Stomach (tissue), 9 donors: ENCODE measurements around the gene SHOC2. TPM values are rescaled to one million over a fixed set of nuclear protein-coding genes. Genes with fewer than 3 reads are reported as not detected.

Source experiments
- DNase-seq, 2 donors: peaks; one replicate each; pipeline versions ENCODE4 v3.0.0 to v3.0.0-alpha.2; 2013 to 2019
- H3K27ac ChIP-seq, 5 donors: fragments of 200-600 bp in 4 of 5; sonication (generic) in 4 of 5; one replicate each; pipeline ENCODE4 v1.5.1; 2013 to 2019; ENCODE audit warnings: mild to moderate bottlenecking in 1 of 5, moderate library complexity in 1 of 5
- H3K27me3 ChIP-seq, 3 donors: fragments of 200-600 bp; sonication (generic); one replicate each; pipeline ENCODE4 v1.5.1; 2017 to 2019; ENCODE audit warnings: mixed run types in 1 of 3
- H3K36me3 ChIP-seq, 4 donors: fragments of 200-600 bp; sonication (generic); 1 replicate in 3 of 4; 2 replicates in 1 of 4; pipeline ENCODE4 v1.5.1; 2016 to 2019
- H3K4me1 ChIP-seq, 4 donors: fragments of 200-600 bp; sonication (generic); one replicate each; pipeline ENCODE4 v1.5.1; 2016 to 2019
- H3K4me3 ChIP-seq, 4 donors: fragments of 200-600 bp; sonication (generic) in 3 of 4; one replicate each; pipeline ENCODE4 v1.5.1; 2016 to 2019; ENCODE audit warnings: mild to moderate bottlenecking in 1 of 4
- H3K9me3 ChIP-seq, 4 donors: fragments of 200-600 bp; sonication (generic); one replicate each; pipeline ENCODE4 v1.5.1; 2016 to 2019
- CTCF ChIP-seq, 7 experiments: fragments of 450-650 bp in 4 of 7; fragments of 200-600 bp in 3 of 7; sonication (generic) in 3 of 7; IDR thresholded peaks; one replicate each; pipeline ENCODE4 v1.5.1; 2016 to 2019; ENCODE audit warnings: antibody characterized with exemption in 7 of 7, control low read depth in 2 of 7, mild to moderate bottlenecking in 1 of 7
- EP300 ChIP-seq: sonication (generic); formaldehyde crosslinking; IDR thresholded peaks from one replicate; pipeline ENCODE4 v1.6.1; 2017; ENCODE audit warnings: antibody characterized with exemption
- POLR2A ChIP-seq, 4 donors: fragments of 450-650 bp; IDR thresholded peaks; one replicate each; pipeline ENCODE4 v1.6.1; 2016; ENCODE audit warnings: antibody characterized with exemption in 4 of 4, control low read depth in 2 of 4, mild to moderate bottlenecking in 1 of 4, moderate library complexity in 1 of 4
- POLR2AphosphoS5 ChIP-seq, 3 donors: sonication (generic); formaldehyde crosslinking; IDR thresholded peaks; one replicate each; pipeline ENCODE4 v1.6.1; 2016; ENCODE audit warnings: antibody characterized with exemption in 3 of 3
- WGBS, 5 donors: extraction: QIAGEN DNeasy Blood & Tissue Kit in 3 of 5; methylation state at CpG; one replicate each; pipeline versions ENCODE4 v1.1.5 to v1.1.7; 2013 to 2018; 5-methylcytosine and 5-hydroxymethylcytosine counted together
- intact Hi-C: fragments of 100-400 bp; cut with DNase I; formaldehyde crosslinking; loops from one replicate; pipeline ENCODE4 v1.15.1; 2023; ENCODE audit warnings: low total_unique reads
- polyA plus RNA-seq, 3 donors: library from polyadenylated mRNA; stranded (reverse); fragments of 200-250 nt; gene quantifications; one replicate each; pipeline ENCODE4 v1.2.3, GENCODE V29; 2013
- total RNA-seq, 5 donors: library from RNA; depleted of rRNA; stranded (reverse); fragments of >200 nt; gene quantifications; one replicate each; pipeline versions ENCODE4 v1.1.0 to v1.2.3, GENCODE V29; 2014 to 2016
- donor health status: healthy with polysubstance abuse.
- donor health status: Bipolar disorder and iron deficiency.
- donor health status: healthy.

Gene SHOC2
- total and polyA plus RNA-seq, 8 donors = 13.2 to 550 (median 37.6) TPM

- TF ChIP-seq CTCF (IDR thresholded peaks at IDR 0.05) (no peak), POLR2A (IDR thresholded peaks at IDR 0.05) (no peak), POLR2AphosphoS5 (IDR thresholded peaks at IDR 0.05) (no peak)
These were observed 48.2 kb downstream of the SHOC2 start for GRCh38 chr10:110967645-110968044.

DNA sequence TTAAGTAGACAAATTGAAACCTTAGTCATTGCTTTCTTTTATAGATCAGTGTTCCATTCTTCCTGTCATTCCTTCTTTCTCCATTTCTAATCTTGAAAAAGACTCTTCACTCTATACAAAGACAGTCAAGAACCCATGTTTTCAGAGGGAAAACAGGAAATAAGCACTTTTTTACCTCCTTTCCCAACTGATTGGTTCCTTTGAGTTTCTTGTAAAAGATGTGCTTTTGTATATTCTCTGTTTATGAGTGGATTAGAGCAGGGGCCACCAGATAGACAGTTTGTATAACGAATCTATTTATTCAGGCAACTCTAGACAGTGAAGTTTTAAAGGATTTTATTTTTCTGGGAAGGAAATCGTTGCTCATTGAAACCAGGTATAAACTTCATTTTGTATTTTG, 49.8 kb downstream of the SHOC2 start:
- H3K27ac ChIP-seq = no peak overlapping the region
- no peak overlapping the region for H3K4me3 ChIP-seq
- no peaks in the 10 kb centered on the region for H3K9me3 ChIP-seq
- H3K27me3 ChIP-seq = no peaks in the 10 kb centered on the region
- H3K4me1 ChIP-seq = peaks cover 0 to 56% (median 28%) of the 10 kb centered on the region in 4 donors
- H3K36me3 ChIP-seq = peaks cover 0 to 3% (median 0%) of the 10 kb centered on the region in 4 donors
- no peak for TF ChIP-seq CTCF (IDR thresholded peaks at IDR 0.05)
- no peak for TF ChIP-seq POLR2AphosphoS5 (IDR thresholded peaks at IDR 0.05)
- no peak for TF ChIP-seq EP300
- no peak for TF ChIP-seq POLR2A (IDR thresholded peaks at IDR 0.05)
- WGBS, 5 donors = 71 to 85% (median 80%) methylated on average over 2 of the region's 2 CpGs
- no peak for DNase-seq
- intact Hi-C loops = no loop called here

More at GRCh38 chr10:110967645-110968044, 48.2 kb downstream of the SHOC2 start:
- no peaks in the 10 kb centered on the region for H3K27me3 ChIP-seq
- H3K9me3 ChIP-seq = no peaks in the 10 kb centered on the region
- intact Hi-C loops = no loop called here
- no peak for DNase-seq
- 0% methylated on average over 1 of the region's 1 CpG for WGBS, 5 donors
- H3K27ac ChIP-seq = no peak overlapping the region
- peaks cover 0 to 3% (median 0%) of the 10 kb centered on the region in 4 donors for H3K36me3 ChIP-seq
- H3K4me1 ChIP-seq = peaks cover 0 to 66% (median 22%) of the 10 kb centered on the region in 4 donors
- no peak overlapping the region for H3K4me3 ChIP-seq

GRCh38 chr10:110971638-110972037, 52.2 kb downstream of the SHOC2 start:
- Histone ChIP-seq H3K4me3 (no peak overlapping the region), H3K4me1 (peaks cover 0 to 40% (median 22%) of the 10 kb centered on the region in 4 donors), H3K36me3 (no peaks in the 10 kb centered on the region), H3K27me3 (no peaks in the 10 kb centered on the region), H3K27ac (no peak overlapping the region), H3K9me3 (no peaks in the 10 kb centered on the region)
- no peak for TF ChIP-seq POLR2A (IDR thresholded peaks at IDR 0.05)
- TF ChIP-seq CTCF (IDR thresholded peaks at IDR 0.05) = no peak
- no peak for TF ChIP-seq EP300
- no peak for TF ChIP-seq POLR2AphosphoS5 (IDR thresholded peaks at IDR 0.05)
- intact Hi-C loops = no loop called here
- DNase-seq = no peak

DNA sequence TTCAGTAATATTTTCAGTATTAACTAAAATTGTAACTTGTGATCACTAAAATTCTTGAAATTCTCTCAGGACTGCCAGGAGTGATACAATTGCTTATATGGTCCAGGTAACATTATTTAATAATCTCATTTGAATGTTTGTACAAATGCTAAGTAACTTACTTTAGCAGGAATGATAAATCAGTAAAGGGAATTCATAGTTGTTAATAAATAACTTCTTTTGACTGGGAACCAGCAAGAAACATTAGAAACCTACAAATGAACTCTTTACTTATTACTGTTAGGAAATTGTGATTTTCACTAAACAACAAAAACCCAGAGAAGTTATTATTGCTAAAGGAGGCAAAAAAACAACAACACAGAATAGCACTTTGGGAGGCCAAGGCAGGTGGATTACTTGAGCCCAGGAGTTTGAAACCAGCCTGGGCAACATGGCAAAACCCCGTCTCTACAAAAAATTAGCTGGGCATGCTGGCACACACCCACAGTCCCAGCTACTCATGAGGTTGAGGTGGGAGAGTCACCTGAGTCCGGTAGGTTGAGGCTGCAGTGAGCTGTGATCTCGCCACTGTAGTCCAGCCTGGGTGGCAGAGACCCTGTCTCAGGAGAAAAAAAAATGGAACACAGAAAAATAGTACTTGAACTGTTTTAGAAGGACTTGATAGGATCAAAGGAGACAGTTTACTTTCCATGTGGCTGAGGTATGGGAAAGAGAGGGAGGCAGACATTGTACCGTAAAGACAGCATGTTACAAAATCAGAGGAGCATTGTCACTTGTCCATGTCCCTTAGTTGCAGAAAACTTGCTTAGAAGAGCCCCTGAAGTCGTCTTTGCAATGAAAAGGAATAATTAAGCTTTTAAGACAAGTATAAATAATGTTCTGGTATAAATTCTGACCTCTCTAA, 53.1 kb downstream of the SHOC2 start:
- DNase-seq = no peak
- peaks cover 4 to 43% (median 22%) of the 10 kb centered on the region in 4 donors for H3K4me1 ChIP-seq
- H3K9me3 ChIP-seq = no peaks in the 10 kb centered on the region
- H3K27ac ChIP-seq = no peak overlapping the region
- TF ChIP-seq POLR2AphosphoS5 (IDR thresholded peaks at IDR 0.05) (no peak), CTCF (IDR thresholded peaks at IDR 0.05) (no peak), POLR2A (IDR thresholded peaks at IDR 0.05) (no peak), EP300 (no peak)
- H3K27me3 ChIP-seq = no peaks in the 10 kb centered on the region
- WGBS, 5 donors = 36 to 66% (median 55%) methylated on average over 5 of the region's 5 CpGs
- no peaks in the 10 kb centered on the region for H3K36me3 ChIP-seq
- no peak overlapping the region for H3K4me3 ChIP-seq
- intact Hi-C loops = no loop called here
